ENCODE results near the gene ARHGAP31.

The ARHGAP31 gene

DNA sequence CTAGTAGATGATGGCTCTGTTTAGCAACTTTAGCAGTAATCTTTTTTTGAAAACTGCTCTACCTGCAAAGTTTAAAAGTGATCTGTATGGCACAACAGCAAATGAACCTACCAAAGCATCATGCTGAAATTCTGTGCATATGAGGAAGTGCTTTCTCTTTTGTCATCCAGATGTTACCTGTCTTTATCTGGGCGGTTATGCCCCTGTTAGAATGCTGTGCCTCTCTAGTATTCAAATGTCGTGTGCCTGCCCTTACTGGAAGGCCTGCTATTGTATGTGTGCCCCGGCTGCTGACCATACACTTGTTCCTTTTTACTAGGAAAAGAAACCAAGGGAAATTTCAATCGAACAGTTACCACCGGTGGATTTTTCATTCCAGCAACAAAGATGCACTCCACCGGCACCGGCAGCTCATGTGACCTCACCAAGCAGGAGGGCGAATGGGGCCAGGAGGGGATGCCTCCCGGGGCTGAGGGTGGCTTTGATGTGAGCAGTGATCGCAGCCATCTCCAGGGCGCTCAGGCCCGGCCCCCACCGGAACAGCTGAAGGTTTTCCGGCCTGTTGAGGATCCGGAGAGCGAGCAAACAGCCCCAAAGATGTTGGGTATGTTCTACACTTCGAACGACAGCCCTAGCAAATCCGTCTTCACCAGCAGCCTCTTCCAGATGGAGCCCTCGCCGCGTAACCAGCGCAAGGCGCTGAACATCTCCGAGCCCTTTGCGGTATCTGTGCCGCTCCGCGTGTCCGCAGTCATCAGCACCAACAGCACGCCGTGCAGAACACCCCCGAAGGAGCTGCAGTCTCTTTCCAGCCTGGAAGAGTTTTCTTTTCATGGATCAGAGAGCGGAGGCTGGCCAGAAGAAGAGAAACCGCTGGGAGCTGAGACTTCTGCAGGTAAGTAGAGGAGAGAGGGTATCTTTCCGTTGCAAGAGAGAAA, 107.6 kb downstream of the ARHGAP31 start:
- Histone ChIP-seq H3K4me3 (ENCODE audit: insufficient read depth, low read depth, low read length, poor library complexity, severe bottlenecking) (no peak overlapping the region), H3K9me3 (ENCODE audit: control insufficient read depth, low read length) (no peaks in the 10 kb centered on the region), H3K27ac (ENCODE audit: insufficient read depth, low read length, poor library complexity, severe bottlenecking) (no peak overlapping the region), H3K4me1 (ENCODE audit: control insufficient read depth, insufficient read depth, low read length, poor library complexity, severe bottlenecking) (no peaks in the 10 kb centered on the region), H3K36me3 (ENCODE audit: control insufficient read depth, insufficient read depth, low read length) (peaks cover 9% of the 10 kb centered on the region), H3K27me3 (replicated peaks; ENCODE audit: control insufficient read depth, insufficient read depth, low read length, poor library complexity, severe bottlenecking) (no peaks in the 10 kb centered on the region)
- DNase-seq: no peak

GRCh38 chr3:119402791-119403190, 108.6 kb downstream of the ARHGAP31 start:
- Histone ChIP-seq H3K36me3 (ENCODE audit: control insufficient read depth, insufficient read depth, low read length) (peaks cover 9% of the 10 kb centered on the region), H3K27me3 (replicated peaks; ENCODE audit: control insufficient read depth, insufficient read depth, low read length, poor library complexity, severe bottlenecking) (no peaks in the 10 kb centered on the region), H3K4me1 (ENCODE audit: control insufficient read depth, insufficient read depth, low read length, poor library complexity, severe bottlenecking) (no peaks in the 10 kb centered on the region), H3K4me3 (ENCODE audit: insufficient read depth, low read depth, low read length, poor library complexity, severe bottlenecking) (no peak overlapping the region), H3K9me3 (ENCODE audit: control insufficient read depth, low read length) (no peaks in the 10 kb centered on the region), H3K27ac (ENCODE audit: insufficient read depth, low read length, poor library complexity, severe bottlenecking) (no peak overlapping the region)
- no peak for DNase-seq

DNA sequence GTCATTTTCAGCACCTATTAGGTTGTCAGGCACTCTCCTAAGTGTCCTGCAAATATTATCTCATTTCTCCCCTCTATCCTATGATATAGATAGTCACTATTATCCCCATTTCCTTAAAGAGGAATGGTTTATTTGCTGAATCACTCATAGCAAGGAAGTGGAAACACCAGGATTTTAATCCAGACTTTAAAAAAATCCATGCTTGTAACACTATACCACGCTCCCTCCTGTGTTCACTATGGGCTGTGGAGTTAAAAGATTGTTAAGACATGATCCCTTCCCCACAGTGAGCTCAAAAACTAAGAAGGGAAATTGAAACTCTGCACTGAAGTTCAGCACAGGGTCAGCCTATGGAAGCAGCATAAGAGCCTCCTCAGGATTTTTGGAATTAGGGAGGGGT, 109.0 kb downstream of the ARHGAP31 start:
- Histone ChIP-seq H3K4me1 (ENCODE audit: control insufficient read depth, insufficient read depth, low read length, poor library complexity, severe bottlenecking) (no peaks in the 10 kb centered on the region), H3K27me3 (replicated peaks; ENCODE audit: control insufficient read depth, insufficient read depth, low read length, poor library complexity, severe bottlenecking) (no peaks in the 10 kb centered on the region), H3K36me3 (ENCODE audit: control insufficient read depth, insufficient read depth, low read length) (peaks cover 9% of the 10 kb centered on the region), H3K9me3 (ENCODE audit: control insufficient read depth, low read length) (no peaks in the 10 kb centered on the region), H3K4me3 (ENCODE audit: insufficient read depth, low read depth, low read length, poor library complexity, severe bottlenecking) (no peak overlapping the region), H3K27ac (ENCODE audit: insufficient read depth, low read length, poor library complexity, severe bottlenecking) (no peak overlapping the region)
- DNase-seq: no peak

GRCh38 chr3:119405315-119405714, 111.1 kb downstream of the ARHGAP31 start:
- H3K4me3 ChIP-seq (ENCODE audit: insufficient read depth, low read depth, low read length, poor library complexity, severe bottlenecking): no peak overlapping the region
- no peak overlapping the region for H3K27ac ChIP-seq (ENCODE audit: insufficient read depth, low read length, poor library complexity, severe bottlenecking)
- peaks cover 3% of the 10 kb centered on the region for H3K36me3 ChIP-seq (ENCODE audit: control insufficient read depth, insufficient read depth, low read length)
- H3K27me3 ChIP-seq (replicated peaks; ENCODE audit: control insufficient read depth, insufficient read depth, low read length, poor library complexity, severe bottlenecking): no peaks in the 10 kb centered on the region
- H3K4me1 ChIP-seq (ENCODE audit: control insufficient read depth, insufficient read depth, low read length, poor library complexity, severe bottlenecking): no peaks in the 10 kb centered on the region
- DNase-seq: no peak
- no peaks in the 10 kb centered on the region for H3K9me3 ChIP-seq (ENCODE audit: control insufficient read depth, low read length)

GRCh38 chr3:119408243-119408950, 114.2 kb downstream of the ARHGAP31 start:
- H3K4me3 ChIP-seq (ENCODE audit: insufficient read depth, low read depth, low read length, poor library complexity, severe bottlenecking): no peak overlapping the region
- DNase-seq: no peak
- peaks cover 3% of the 10 kb centered on the region for H3K36me3 ChIP-seq (ENCODE audit: control insufficient read depth, insufficient read depth, low read length)
- no peaks in the 10 kb centered on the region for H3K9me3 ChIP-seq (ENCODE audit: control insufficient read depth, low read length)
- no peaks in the 10 kb centered on the region for H3K27me3 ChIP-seq (replicated peaks; ENCODE audit: control insufficient read depth, insufficient read depth, low read length, poor library complexity, severe bottlenecking)
- H3K4me1 ChIP-seq (ENCODE audit: control insufficient read depth, insufficient read depth, low read length, poor library complexity, severe bottlenecking): no peaks in the 10 kb centered on the region
- H3K27ac ChIP-seq (ENCODE audit: insufficient read depth, low read length, poor library complexity, severe bottlenecking): no peak overlapping the region

- Histone ChIP-seq H3K4me3 (ENCODE audit: insufficient read depth, low read depth, low read length, poor library complexity, severe bottlenecking) (no peak overlapping the region), H3K9me3 (ENCODE audit: control insufficient read depth, low read length) (no peaks in the 10 kb centered on the region), H3K4me1 (ENCODE audit: control insufficient read depth, insufficient read depth, low read length, poor library complexity, severe bottlenecking) (no peaks in the 10 kb centered on the region), H3K36me3 (ENCODE audit: control insufficient read depth, insufficient read depth, low read length) (peaks cover 15% of the 10 kb centered on the region), H3K27ac (ENCODE audit: insufficient read depth, low read length, poor library complexity, severe bottlenecking) (no peak overlapping the region), H3K27me3 (replicated peaks; ENCODE audit: control insufficient read depth, insufficient read depth, low read length, poor library complexity, severe bottlenecking) (no peaks in the 10 kb centered on the region)
- DNase-seq: no peak
Observed at GRCh38 chr3:119409844-119410243, 115.7 kb downstream of the ARHGAP31 start.

- Histone ChIP-seq H3K36me3 (ENCODE audit: control insufficient read depth, insufficient read depth, low read length) (peaks cover 21% of the 10 kb centered on the region), H3K4me3 (ENCODE audit: insufficient read depth, low read depth, low read length, poor library complexity, severe bottlenecking) (no peak overlapping the region), H3K9me3 (ENCODE audit: control insufficient read depth, low read length) (no peaks in the 10 kb centered on the region), H3K27ac (ENCODE audit: insufficient read depth, low read length, poor library complexity, severe bottlenecking) (no peak overlapping the region), H3K4me1 (ENCODE audit: control insufficient read depth, insufficient read depth, low read length, poor library complexity, severe bottlenecking) (no peaks in the 10 kb centered on the region), H3K27me3 (replicated peaks; ENCODE audit: control insufficient read depth, insufficient read depth, low read length, poor library complexity, severe bottlenecking) (no peaks in the 10 kb centered on the region)
- DNase-seq: no peak
Observed at GRCh38 chr3:119413603-119414280, 119.6 kb downstream of the ARHGAP31 start.

DNA sequence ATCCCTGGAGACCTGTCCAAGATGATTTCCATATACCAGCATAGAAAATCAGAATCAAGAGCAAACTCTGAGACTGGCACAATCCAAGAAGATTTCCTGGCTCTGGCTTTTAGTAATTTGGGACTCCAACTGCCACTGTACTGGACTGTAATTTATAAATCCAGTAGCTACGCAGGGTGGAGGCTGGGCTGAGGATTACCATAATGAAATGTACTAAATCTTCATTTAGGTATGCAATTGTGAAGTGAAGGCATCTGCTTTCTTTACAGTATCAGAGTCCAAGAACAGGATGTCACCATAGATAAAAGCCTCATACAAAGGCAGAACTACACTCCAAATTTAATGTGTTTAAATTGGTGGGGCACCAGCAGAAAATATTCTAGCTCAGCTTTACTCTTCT, 122.7 kb downstream of the ARHGAP31 start:
- Histone ChIP-seq H3K4me3 (ENCODE audit: insufficient read depth, low read depth, low read length, poor library complexity, severe bottlenecking) (no peak overlapping the region), H3K4me1 (ENCODE audit: control insufficient read depth, insufficient read depth, low read length, poor library complexity, severe bottlenecking) (no peaks in the 10 kb centered on the region), H3K27me3 (replicated peaks; ENCODE audit: control insufficient read depth, insufficient read depth, low read length, poor library complexity, severe bottlenecking) (no peaks in the 10 kb centered on the region), H3K36me3 (ENCODE audit: control insufficient read depth, insufficient read depth, low read length) (peaks cover 18% of the 10 kb centered on the region), H3K27ac (ENCODE audit: insufficient read depth, low read length, poor library complexity, severe bottlenecking) (no peak overlapping the region), H3K9me3 (ENCODE audit: control insufficient read depth, low read length) (no peaks in the 10 kb centered on the region)
- no peak for DNase-seq

DNA sequence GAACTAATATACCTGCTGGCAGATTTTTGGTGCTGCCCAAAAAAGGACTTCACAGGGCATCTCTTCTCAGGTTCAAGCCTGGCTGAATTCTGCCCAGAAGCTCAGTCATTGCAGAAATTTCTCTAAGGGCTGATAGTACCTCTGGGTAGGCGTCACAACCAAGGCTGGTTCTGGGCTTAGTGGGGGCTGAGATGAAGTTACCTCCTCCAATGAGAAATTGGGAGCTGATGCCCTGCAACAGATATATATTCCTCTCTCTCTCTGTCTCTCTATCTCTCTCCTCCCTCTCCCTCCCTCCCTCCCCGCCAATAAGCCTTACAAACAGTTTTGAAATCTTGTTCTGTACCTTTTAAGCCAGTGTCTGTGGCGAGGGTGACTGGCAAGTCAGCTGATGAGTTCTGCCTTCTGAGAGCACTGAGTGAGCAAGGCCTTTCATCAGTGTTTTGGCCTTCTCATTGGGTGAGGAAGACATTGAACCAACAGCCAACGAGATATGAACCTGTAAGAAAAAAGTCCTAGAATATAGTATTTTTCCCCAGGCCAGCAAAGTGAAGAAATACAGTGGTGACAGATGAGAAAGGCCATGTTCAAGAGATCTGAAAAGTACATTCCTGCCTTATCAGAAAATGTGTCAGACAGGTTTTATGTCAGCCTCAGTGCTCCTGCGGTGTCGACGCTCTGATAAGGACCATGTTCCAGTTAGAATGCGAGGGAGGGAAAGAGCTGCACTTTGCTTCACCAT, 123.8 kb downstream of the ARHGAP31 start:
- H3K4me1 ChIP-seq (ENCODE audit: control insufficient read depth, insufficient read depth, low read length, poor library complexity, severe bottlenecking): no peaks in the 10 kb centered on the region
- no peak for DNase-seq
- H3K36me3 ChIP-seq (ENCODE audit: control insufficient read depth, insufficient read depth, low read length): peaks cover 18% of the 10 kb centered on the region

More for the DNA sequence above, 123.8 kb downstream of the ARHGAP31 start:
- H3K4me3 ChIP-seq (ENCODE audit: insufficient read depth, low read depth, low read length, poor library complexity, severe bottlenecking): no peak overlapping the region
- H3K9me3 ChIP-seq (ENCODE audit: control insufficient read depth, low read length): no peaks in the 10 kb centered on the region
- H3K27ac ChIP-seq (ENCODE audit: insufficient read depth, low read length, poor library complexity, severe bottlenecking): no peak overlapping the region
- no peaks in the 10 kb centered on the region for H3K27me3 ChIP-seq (replicated peaks; ENCODE audit: control insufficient read depth, insufficient read depth, low read length, poor library complexity, severe bottlenecking)
